HepG2 (cell line): ENCODE measurements around the gene PPY. TPM values are rescaled to one million over a fixed set of nuclear protein-coding genes. Genes with fewer than 3 reads are reported as not detected.

Experiments used
- HDAC1 ChIP-seq: sonication (generic); formaldehyde crosslinking; IDR thresholded peaks from 2 replicates; pipeline ENCODE4 v1.5.1; 2020; ENCODE audit warnings: mild to moderate bottlenecking, missing genetic modification reagents
- JARID2 ChIP-seq: sonication (generic); formaldehyde crosslinking; IDR thresholded peaks from 2 replicates; pipeline ENCODE4 v1.8.1; 2023; ENCODE audit warnings: missing genetic modification reagents, inconsistent platforms; ENCODE audit not compliant: insufficient replicate concordance
- MAFF ChIP-seq: IDR thresholded peaks from 2 replicates; pipeline ENCODE4 v1.6.1; 2011; ENCODE audit warnings: low read depth, low read length, improper control_type of control experiment
- NRL ChIP-seq: sonication (generic); formaldehyde crosslinking; IDR thresholded peaks from 2 replicates; pipeline ENCODE4 v1.5.0; 2020; ENCODE audit warnings: missing genetic modification reagents, mild to moderate bottlenecking, moderate library complexity, borderline replicate concordance
- RBM39 ChIP-seq: fragments of 200-400 bp; formaldehyde crosslinking; IDR thresholded peaks from one replicate; pipeline ENCODE4 v1.6.1; 2018; ENCODE audit warnings: antibody characterized with exemption, mild to moderate bottlenecking, low read depth, low read length; ENCODE audit not compliant: poor library complexity, severe bottlenecking
- REST ChIP-seq, 2 experiments: IDR thresholded peaks; 2 replicates each; pipeline ENCODE4 v1.6.1; 2011 to 2012; ENCODE audit warnings: low read length in 2 of 2, borderline replicate concordance in 1 of 2, low read depth in 1 of 2, mild to moderate bottlenecking in 1 of 2, moderate library complexity in 1 of 2
- SNAI1 ChIP-seq: sonication (generic); formaldehyde crosslinking; IDR thresholded peaks from 2 replicates; pipeline ENCODE4 v1.5.0; 2020; ENCODE audit warnings: mild to moderate bottlenecking, missing genetic modification reagents, borderline replicate concordance
- SP5 ChIP-seq: IDR thresholded peaks from 2 replicates; pipeline ENCODE4 v1.6.1; 2016; ENCODE audit warnings: low read depth, borderline replicate concordance
- SPEN ChIP-seq: sonication (generic); formaldehyde crosslinking; IDR thresholded peaks from 2 replicates; pipeline ENCODE4 v1.5.1; 2020; ENCODE audit warnings: low read depth, mild to moderate bottlenecking, missing genetic modification reagents
- TCF12 ChIP-seq, 2 experiments: fragments of 450-650 bp in 1 of 2; sonication (generic) in 1 of 2; formaldehyde crosslinking in 1 of 2; IDR thresholded peaks; 2 replicates each; pipeline versions ENCODE4 v1.6.1 to v1.8.0; 2017 to 2022; ENCODE audit warnings: antibody characterized with exemption in 1 of 2, mild to moderate bottlenecking in 1 of 2, missing genetic modification reagents in 1 of 2, moderate library complexity in 1 of 2
- YEATS2 ChIP-seq: sonication (generic); formaldehyde crosslinking; IDR thresholded peaks from 2 replicates; pipeline ENCODE4 v1.4.0; 2020; ENCODE audit warnings: missing genetic modification reagents, borderline replicate concordance
- ZFP41 ChIP-seq: sonication (generic); formaldehyde crosslinking; IDR thresholded peaks from 2 replicates; pipeline ENCODE4 v1.4.0; 2020; ENCODE audit warnings: mild to moderate bottlenecking, missing genetic modification reagents, borderline replicate concordance
- ZFX ChIP-seq: sonication (generic); formaldehyde crosslinking; IDR thresholded peaks from 2 replicates; pipeline ENCODE4 v1.4.0; 2020; ENCODE audit warnings: mild to moderate bottlenecking, low read depth, missing genetic modification reagents, moderate library complexity
- ZKSCAN1 ChIP-seq: fragments of 150-350 bp; IDR thresholded peaks from 2 replicates; pipeline ENCODE4 v1.6.1; 2014; ENCODE audit warnings: low read length
- ZNF121 ChIP-seq: sonication (generic); formaldehyde crosslinking; IDR thresholded peaks from 2 replicates; pipeline ENCODE4 v1.5.0; 2020; ENCODE audit warnings: mild to moderate bottlenecking, missing genetic modification reagents
- ZNF367 ChIP-seq: sonication (generic); formaldehyde crosslinking; IDR thresholded peaks from 2 replicates; pipeline ENCODE4 v1.4.0; 2020; ENCODE audit warnings: missing genetic modification reagents, borderline replicate concordance
- ZNF563 ChIP-seq: sonication (generic); formaldehyde crosslinking; IDR thresholded peaks from 2 replicates; pipeline ENCODE4 v1.8.0; 2022; ENCODE audit warnings: mild to moderate bottlenecking, moderate library complexity, missing genetic modification reagents
- ZNF567 ChIP-seq: sonication (generic); formaldehyde crosslinking; IDR thresholded peaks from 2 replicates; pipeline ENCODE4 v1.8.1; 2023; ENCODE audit warnings: mild to moderate bottlenecking, missing genetic modification reagents, borderline replicate concordance
- ZNF747 ChIP-seq: sonication (generic); formaldehyde crosslinking; IDR thresholded peaks from 2 replicates; pipeline ENCODE4 v1.8.1; 2023; ENCODE audit warnings: missing genetic modification reagents, mild to moderate bottlenecking, borderline replicate concordance
- ZNF883 ChIP-seq: sonication (generic); formaldehyde crosslinking; IDR thresholded peaks from 2 replicates; pipeline ENCODE4 v1.5.1; 2020; ENCODE audit warnings: mild to moderate bottlenecking, missing genetic modification reagents; ENCODE audit errors: not compliant biosample characterization
- polyA plus RNA-seq, 8 experiments: library from polyadenylated mRNA; depleted of rRNA in 3 of 8; stranded (reverse) in 7 of 8; unstranded in 1 of 8; fragments of >200 nt; fragmentation: Illumina TruSeq in 4 of 8; extraction: Trizol in 4 of 8; gene quantifications; 2 replicates each; pipeline versions ENCODE4 v1.2.1 to v1.2.3, GENCODE V29; 2011 to 2016; ENCODE audit warnings: low read depth in 4 of 8, missing spikeins in 1 of 8, mixed read lengths in 1 of 8; ENCODE audit not compliant: insufficient read depth in 1 of 8
- total RNA-seq, 5 experiments: library from RNA; depleted of rRNA; stranded (reverse); fragments of >200 nt; fragmentation: Illumina TruSeq; extraction: Trizol; gene quantifications; 2 replicates each; pipeline ENCODE4 v1.2.3, GENCODE V29; 2016; ENCODE audit warnings: low read depth in 1 of 5
- TF ChIP-seq, protein P1 (sequence below): sonication (generic); formaldehyde crosslinking; IDR thresholded peaks from 2 replicates; pipeline ENCODE4 v1.8.1; 2023; ENCODE audit warnings: mild to moderate bottlenecking, missing genetic modification reagents
- TF ChIP-seq, protein P2 (sequence below): sonication (generic); formaldehyde crosslinking; conservative IDR thresholded peaks from 2 replicates; pipeline ENCODE4 v1.5.0; 2020; ENCODE audit warnings: missing genetic modification reagents

PPY gene
- total and polyA plus RNA-seq, 2 of the 13 experiments (the other 11 are each of a cell fraction or from before 2014, with no cell fraction given), result not detected

DNA sequence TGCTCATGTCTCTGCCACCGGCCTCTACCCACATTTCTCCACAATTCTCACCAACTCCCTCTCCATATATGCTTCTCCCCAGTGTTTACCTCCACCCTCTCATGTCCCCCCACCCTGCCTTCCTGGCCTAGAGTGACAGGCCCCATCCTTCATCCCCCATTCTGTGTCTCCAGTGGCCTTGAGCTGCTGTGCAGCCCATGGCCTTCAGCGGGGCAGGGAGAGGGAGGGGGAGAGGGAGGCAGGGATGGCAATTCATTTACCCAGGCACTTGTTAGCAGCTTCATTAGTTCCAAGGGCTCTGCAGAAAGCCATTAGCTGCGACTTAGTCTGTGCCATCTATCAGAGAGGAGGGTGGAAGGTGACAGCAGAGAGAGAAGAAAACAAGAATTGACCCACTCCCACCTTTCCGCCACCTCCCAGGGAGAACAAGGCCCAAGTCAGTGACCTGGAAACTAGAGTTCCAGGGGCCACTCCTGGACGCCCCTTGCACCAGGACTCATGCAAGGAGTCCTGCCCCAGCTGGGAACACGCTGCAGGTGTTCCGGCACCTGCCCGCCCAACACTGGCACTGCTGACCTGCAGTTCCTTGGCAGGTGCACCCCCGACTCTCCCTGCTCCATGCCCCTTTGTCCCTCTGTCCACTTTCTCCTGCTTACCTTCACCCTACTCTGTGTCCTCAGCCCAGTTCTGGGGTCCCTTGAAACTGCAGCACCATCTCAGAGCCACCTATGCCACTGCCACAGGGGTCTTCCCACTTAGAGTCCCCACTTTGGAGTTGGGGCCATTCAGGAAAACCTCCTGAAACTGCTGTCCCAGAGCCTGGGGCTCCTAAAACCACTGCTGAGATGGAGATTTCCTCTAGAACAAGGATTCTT is 34.9 kb upstream of the PPY start (continued):
- TF ChIP-seq MAFF, result no peak
- TF ChIP-seq SP5 (CRISPR knock-in tag), result no peak
- no peak for TF ChIP-seq ZNF367 (CRISPR knock-in tag)
- TF ChIP-seq SPEN (CRISPR knock-in tag), result peak; percentile 23; the same call in 1 of the 2 replicates
- no peak for TF ChIP-seq YEATS2
- peak; percentile 18; the same call in 1 of the 2 replicates for TF ChIP-seq ZNF563 (CRISPR knock-in tag)
- TF ChIP-seq HDAC1 (CRISPR knock-in tag), result 0 out of 2 replicates have a peak, but pooled peaks have one; percentile 60
- peak; percentile 70; the same call in 1 of the 2 replicates for TF ChIP-seq ZFX
- TF ChIP-seq ZNF567 (CRISPR knock-in tag), result no peak
- no peak for TF ChIP-seq TCF12 (IDR thresholded peaks at IDR 0.05)
- TF ChIP-seq TCF12 (CRISPR knock-in tag; IDR thresholded peaks at IDR 0.05), result no peak
- TF ChIP-seq JARID2 (CRISPR knock-in tag), result no peak
- no peak for TF ChIP-seq RBM39
- no peak for TF ChIP-seq ZNF883 (CRISPR knock-in tag)
- no peak for TF ChIP-seq ZNF121 (CRISPR knock-in tag)
- TF ChIP-seq NRL (CRISPR knock-in tag), result no peak
- TF ChIP-seq ZNF747 (CRISPR knock-in tag), result no peak
- no peak for TF ChIP-seq REST (IDR thresholded peaks at IDR 0.05; ENCODE audit: borderline replicate concordance in 1 of 2, low read depth in 1 of 2, low read length in 2 of 2)
- no peak for TF ChIP-seq ZFP41 (CRISPR knock-in tag)
- TF ChIP-seq, protein P1, sequence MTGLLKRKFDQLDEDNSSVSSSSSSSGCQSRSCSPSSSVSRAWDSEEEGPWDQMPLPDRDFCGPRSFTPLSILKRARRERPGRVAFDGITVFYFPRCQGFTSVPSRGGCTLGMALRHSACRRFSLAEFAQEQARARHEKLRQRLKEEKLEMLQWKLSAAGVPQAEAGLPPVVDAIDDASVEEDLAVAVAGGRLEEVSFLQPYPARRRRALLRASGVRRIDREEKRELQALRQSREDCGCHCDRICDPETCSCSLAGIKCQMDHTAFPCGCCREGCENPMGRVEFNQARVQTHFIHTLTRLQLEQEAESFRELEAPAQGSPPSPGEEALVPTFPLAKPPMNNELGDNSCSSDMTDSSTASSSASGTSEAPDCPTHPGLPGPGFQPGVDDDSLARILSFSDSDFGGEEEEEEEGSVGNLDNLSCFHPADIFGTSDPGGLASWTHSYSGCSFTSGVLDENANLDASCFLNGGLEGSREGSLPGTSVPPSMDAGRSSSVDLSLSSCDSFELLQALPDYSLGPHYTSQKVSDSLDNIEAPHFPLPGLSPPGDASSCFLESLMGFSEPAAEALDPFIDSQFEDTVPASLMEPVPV (CRISPR knock-in tag), result no peak
- no peak for TF ChIP-seq ZKSCAN1
- TF ChIP-seq SNAI1, result no peak
- TF ChIP-seq, protein P2, sequence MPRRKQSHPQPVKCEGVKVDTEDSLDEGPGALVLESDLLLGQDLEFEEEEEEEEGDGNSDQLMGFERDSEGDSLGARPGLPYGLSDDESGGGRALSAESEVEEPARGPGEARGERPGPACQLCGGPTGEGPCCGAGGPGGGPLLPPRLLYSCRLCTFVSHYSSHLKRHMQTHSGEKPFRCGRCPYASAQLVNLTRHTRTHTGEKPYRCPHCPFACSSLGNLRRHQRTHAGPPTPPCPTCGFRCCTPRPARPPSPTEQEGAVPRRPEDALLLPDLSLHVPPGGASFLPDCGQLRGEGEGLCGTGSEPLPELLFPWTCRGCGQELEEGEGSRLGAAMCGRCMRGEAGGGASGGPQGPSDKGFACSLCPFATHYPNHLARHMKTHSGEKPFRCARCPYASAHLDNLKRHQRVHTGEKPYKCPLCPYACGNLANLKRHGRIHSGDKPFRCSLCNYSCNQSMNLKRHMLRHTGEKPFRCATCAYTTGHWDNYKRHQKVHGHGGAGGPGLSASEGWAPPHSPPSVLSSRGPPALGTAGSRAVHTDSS, result no peak
